Brain microvascular endothelial cell (primary cell): ENCODE results near the gene AGRN.
"Not testable (repeated sequence)": the region's sequence is repeated elsewhere in the genome, so short reads cannot be mapped to it uniquely, and the experiment has no call there.

Experiments used
- DNase-seq: peaks from one replicate; pipeline ENCODE4 v3.0.0-alpha.2; 2020
- H3K27ac ChIP-seq: fragments of 250-450 bp; sonication (Bioruptor Pico); 2 replicates; pipeline ENCODE4 v1.5.1; 2020; ENCODE audit warnings: mild to moderate bottlenecking, moderate library complexity
- H3K27me3 ChIP-seq: fragments of 250-450 bp; sonication (Bioruptor Pico); replicated peaks from 2 replicates; pipeline ENCODE4 v1.5.1; 2020; ENCODE audit warnings: mild to moderate bottlenecking
- H3K36me3 ChIP-seq: fragments of 250-450 bp; sonication (Bioruptor Pico); replicated peaks from 2 replicates; pipeline ENCODE4 v1.5.1; 2020; ENCODE audit warnings: mild to moderate bottlenecking
- H3K4me3 ChIP-seq: 2 replicates; pipeline ENCODE4 v1.5.1; 2011; ENCODE audit warnings: low read depth, mild to moderate bottlenecking, control low read depth, low read length, moderate library complexity
- in situ Hi-C: cut with HindIII; loops from 2 replicates; pipeline ENCODE4 v1.10.0; 2017; ENCODE audit warnings: low sequenced_read_pairs, low pct_ligation_motif_present
- TF ChIP-seq, protein P1 (sequence below): IDR thresholded peaks from 2 replicates; pipeline ENCODE4 v1.5.1; 2011; ENCODE audit warnings: low read depth, mild to moderate bottlenecking, moderate library complexity, low read length, control low read depth, inconsistent platforms; ENCODE audit errors: missing control alignments

Gene AGRN

DNA sequence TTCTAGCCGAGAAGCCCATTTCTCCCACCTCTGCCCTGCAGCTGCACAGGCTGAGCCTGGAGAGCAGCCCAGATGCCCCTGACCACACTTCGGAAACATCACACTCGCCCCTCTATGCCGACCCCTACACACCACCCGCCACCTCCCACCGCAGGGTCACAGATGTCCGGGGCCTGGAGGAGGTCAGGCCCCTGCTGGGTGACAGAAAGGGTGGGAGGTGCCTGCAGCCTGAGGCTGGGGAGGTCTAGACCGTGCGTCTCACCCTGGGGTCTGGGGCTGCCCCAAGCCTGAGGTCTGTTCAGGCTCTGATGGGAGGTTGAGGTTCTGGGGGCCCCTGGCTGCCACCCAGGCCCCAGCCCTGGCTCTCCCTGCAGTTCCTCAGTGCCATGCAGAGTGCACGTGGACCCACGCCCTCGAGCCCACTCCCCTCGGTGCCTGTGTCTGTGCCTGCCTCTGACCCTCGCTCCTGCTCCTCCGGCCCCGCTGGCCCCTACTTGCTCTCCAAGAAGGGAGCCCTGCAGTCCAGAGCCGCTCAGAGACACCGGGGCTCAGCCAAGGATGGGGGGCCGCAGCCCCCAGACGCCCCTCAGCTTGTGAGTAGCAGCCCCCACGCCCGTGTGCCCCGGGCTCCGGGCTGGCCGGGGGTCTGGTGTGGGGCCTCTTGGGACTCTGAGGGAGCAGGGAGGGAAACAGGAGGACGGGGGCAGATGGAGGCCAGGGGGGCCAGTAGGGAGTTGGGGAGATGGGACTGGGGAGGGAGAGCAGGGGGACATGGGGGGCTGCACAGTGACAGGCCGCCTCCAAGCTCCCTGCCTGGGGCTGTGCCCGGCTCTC is 46.2 kb upstream of the AGRN start:
- in situ Hi-C loops = no loop called here
- Histone ChIP-seq H3K4me3 (no peak overlapping the region), H3K27ac (no peak overlapping the region), H3K27me3 (peaks cover 4% of the 10 kb centered on the region), H3K36me3 (no peaks in the 10 kb centered on the region)
- TF ChIP-seq, protein P1, sequence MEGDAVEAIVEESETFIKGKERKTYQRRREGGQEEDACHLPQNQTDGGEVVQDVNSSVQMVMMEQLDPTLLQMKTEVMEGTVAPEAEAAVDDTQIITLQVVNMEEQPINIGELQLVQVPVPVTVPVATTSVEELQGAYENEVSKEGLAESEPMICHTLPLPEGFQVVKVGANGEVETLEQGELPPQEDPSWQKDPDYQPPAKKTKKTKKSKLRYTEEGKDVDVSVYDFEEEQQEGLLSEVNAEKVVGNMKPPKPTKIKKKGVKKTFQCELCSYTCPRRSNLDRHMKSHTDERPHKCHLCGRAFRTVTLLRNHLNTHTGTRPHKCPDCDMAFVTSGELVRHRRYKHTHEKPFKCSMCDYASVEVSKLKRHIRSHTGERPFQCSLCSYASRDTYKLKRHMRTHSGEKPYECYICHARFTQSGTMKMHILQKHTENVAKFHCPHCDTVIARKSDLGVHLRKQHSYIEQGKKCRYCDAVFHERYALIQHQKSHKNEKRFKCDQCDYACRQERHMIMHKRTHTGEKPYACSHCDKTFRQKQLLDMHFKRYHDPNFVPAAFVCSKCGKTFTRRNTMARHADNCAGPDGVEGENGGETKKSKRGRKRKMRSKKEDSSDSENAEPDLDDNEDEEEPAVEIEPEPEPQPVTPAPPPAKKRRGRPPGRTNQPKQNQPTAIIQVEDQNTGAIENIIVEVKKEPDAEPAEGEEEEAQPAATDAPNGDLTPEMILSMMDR = no peak
- no peak for DNase-seq

DNA sequence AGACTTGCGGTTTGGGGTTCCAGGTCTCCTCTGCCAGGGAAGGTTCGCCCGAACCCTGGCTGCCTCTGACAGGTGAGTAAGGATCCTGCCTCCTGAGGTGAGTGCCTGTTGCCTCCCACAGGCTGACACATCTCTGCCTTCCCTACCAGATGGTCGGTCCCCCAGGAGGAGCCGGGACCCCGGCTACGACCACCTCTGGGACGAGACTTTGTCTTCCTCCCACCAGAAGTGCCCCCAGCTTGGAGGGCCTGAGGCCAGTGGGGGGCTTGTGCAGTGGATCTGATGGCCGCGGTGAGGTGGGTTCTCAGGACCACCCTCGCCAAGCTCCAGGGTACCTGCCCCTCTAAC is 45.7 kb upstream of the AGRN start:
- TF ChIP-seq, protein P1 = no peak
- in situ Hi-C loops = no loop called here
- DNase-seq = no peak
- Histone ChIP-seq H3K4me3 (no peak overlapping the region), H3K36me3 (no peaks in the 10 kb centered on the region), H3K27ac (no peak overlapping the region), H3K27me3 (peaks cover 4% of the 10 kb centered on the region)

- no peak for DNase-seq
- in situ Hi-C loops = no loop called here
- H3K4me3 ChIP-seq = no peak overlapping the region
- TF ChIP-seq, protein P1 = no peak
- no peak overlapping the region for H3K27ac ChIP-seq
- H3K36me3 ChIP-seq = no peaks in the 10 kb centered on the region
- peaks cover 4% of the 10 kb centered on the region for H3K27me3 ChIP-seq
These were observed 45.1 kb upstream of the AGRN start for GRCh38 chr1:974687-975328.

- TF ChIP-seq, protein P1 = no peak
- H3K27ac ChIP-seq = no peak overlapping the region
- in situ Hi-C loops = no loop called here
- no peak for DNase-seq
- peaks cover 4% of the 10 kb centered on the region for H3K27me3 ChIP-seq
- no peak overlapping the region for H3K4me3 ChIP-seq
- no peaks in the 10 kb centered on the region for H3K36me3 ChIP-seq
These were observed 44.6 kb upstream of the AGRN start for GRCh38 chr1:975365-975764.

- in situ Hi-C loops = no loop called here
- DNase-seq = no peak
- H3K36me3 ChIP-seq = no peaks in the 10 kb centered on the region
- TF ChIP-seq, protein P1 = peak; percentile 67
- no peaks in the 10 kb centered on the region for H3K27me3 ChIP-seq
- H3K27ac ChIP-seq = no peak overlapping the region
- H3K4me3 ChIP-seq = no peak overlapping the region
These were observed 43.8 kb upstream of the AGRN start for GRCh38 chr1:975896-976683.

DNA sequence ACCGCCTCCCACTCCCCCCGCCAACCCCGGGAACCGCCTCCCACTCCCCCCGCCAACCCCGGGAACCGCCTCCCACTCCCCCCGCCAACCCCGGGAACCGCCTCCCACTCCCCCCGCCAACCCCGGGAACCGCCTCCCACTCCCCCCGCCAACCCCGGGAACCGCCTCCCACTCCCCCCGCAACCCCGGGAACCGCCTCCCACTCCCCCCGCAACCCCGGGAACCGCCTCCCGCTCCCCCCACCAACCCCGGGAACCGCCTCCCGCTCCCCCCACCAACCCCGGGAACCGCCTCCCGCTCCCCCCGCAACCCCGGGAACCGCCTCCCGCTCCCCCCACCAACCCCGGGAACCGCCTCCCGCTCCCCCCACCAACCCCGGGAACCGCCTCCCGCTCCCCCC is 43.1 kb upstream of the AGRN start:
- H3K27ac ChIP-seq, in situ Hi-C loops, DNase-seq, H3K36me3 ChIP-seq, H3K27me3 ChIP-seq, H3K4me3 ChIP-seq: not testable (repeated sequence)
